Activated T-helper 2 cell treated with anti-CD3 and anti-CD28 coated beads, Interferon-gamma antibody, Interleukin-2, Interleukin-4, amounts not matched to agents 10 μg/mL and 5 μg/mL and 100 μg/mL, durations not matched to agents 14 hours and 24 hours and 36 hours (primary cell): Measurements from ENCODE around the gene DEGS2. TPM values are rescaled to one million over a fixed set of nuclear protein-coding genes. Genes with fewer than 3 reads are reported as not detected.
A peak's percentile ranks its signal among the peaks of the same experiment; 100 is the strongest.

Experiments
- DNase-seq: peaks from one replicate; pipeline ENCODE4 v3.0.0; 2021; ENCODE audit warnings: low spot score
- H3K27ac Mint-ChIP-seq: one replicate; pipeline ENCODE4 v1.8.0; 2021; ENCODE audit warnings: mixed read lengths
- H3K27me3 Mint-ChIP-seq: one replicate; pipeline ENCODE4 v1.8.0; 2021; ENCODE audit warnings: low read depth, mixed read lengths
- H3K36me3 Mint-ChIP-seq: one replicate; pipeline ENCODE4 v1.8.0; 2021; ENCODE audit warnings: low read depth, mixed read lengths
- H3K4me1 Mint-ChIP-seq: one replicate; pipeline ENCODE4 v1.8.0; 2021; ENCODE audit warnings: low read depth, mixed read lengths
- H3K4me3 Mint-ChIP-seq: one replicate; pipeline ENCODE4 v1.8.0; 2021; ENCODE audit warnings: low read depth, mild to moderate bottlenecking, moderate library complexity, mixed read lengths
- H3K9me3 Mint-ChIP-seq: one replicate; pipeline ENCODE4 v1.8.0; 2021; ENCODE audit warnings: mixed read lengths
- intact Hi-C: fragments of 100-400 bp; cut with micrococcal nuclease; formaldehyde crosslinking; loops from one replicate; pipeline ENCODE4 v1.15.1; 2023
- total RNA-seq: library from RNA; stranded (reverse); gene quantifications from 2 replicates; pipeline ENCODE4 v1.2.3, GENCODE V29; 2022

Gene DEGS2
- total RNA-seq, 1 donor from 2014 or later: 0.41 TPM

GRCh38 chr14:100152091-100152490 is 7.4 kb downstream of the DEGS2 start:
- Mint-ChIP-seq H3K4me1 (peaks cover 3% of the 10 kb centered on the region), H3K27me3 (peaks cover 5% of the 10 kb centered on the region), H3K36me3 (peaks cover 4% of the 10 kb centered on the region), H3K9me3 (peaks cover 8% of the 10 kb centered on the region), H3K27ac (no peak overlapping the region), H3K4me3 (no peak overlapping the region)
- DNase-seq: no peak
- intact Hi-C loops: no loop called here

- Mint-ChIP-seq H3K27ac (no peak overlapping the region), H3K9me3 (peaks cover 8% of the 10 kb centered on the region), H3K27me3 (no peaks in the 10 kb centered on the region), H3K4me1 (peaks cover 3% of the 10 kb centered on the region), H3K4me3 (no peak overlapping the region), H3K36me3 (peaks cover 4% of the 10 kb centered on the region)
- intact Hi-C loops: no loop called here
- DNase-seq: no peak
Observed at GRCh38 chr14:100150932-100151587, 8.4 kb downstream of the DEGS2 start.

- Mint-ChIP-seq H3K4me1 (peaks cover 3% of the 10 kb centered on the region), H3K9me3 (peaks cover 4% of the 10 kb centered on the region), H3K27ac (no peak overlapping the region), H3K36me3 (peaks cover 3% of the 10 kb centered on the region), H3K27me3 (no peaks in the 10 kb centered on the region), H3K4me3 (no peak overlapping the region)
- no peak for DNase-seq
- intact Hi-C loops: no loop called here
Observed at GRCh38 chr14:100149851-100150611, 9.4 kb downstream of the DEGS2 start.

- Mint-ChIP-seq H3K27ac (no peak overlapping the region), H3K4me3 (no peak overlapping the region), H3K27me3 (no peaks in the 10 kb centered on the region), H3K9me3 (no peaks in the 10 kb centered on the region), H3K36me3 (peaks cover 2% of the 10 kb centered on the region), H3K4me1 (peaks cover 3% of the 10 kb centered on the region)
- DNase-seq: no peak
- intact Hi-C loops: no loop called here
Observed at GRCh38 chr14:100148837-100149731, 10.4 kb downstream of the DEGS2 start.

GRCh38 chr14:100147691-100148464 is 11.6 kb downstream of the DEGS2 start:
- H3K9me3 Mint-ChIP-seq: no peaks in the 10 kb centered on the region
- no peak overlapping the region for H3K4me3 Mint-ChIP-seq
- H3K4me1 Mint-ChIP-seq: peaks cover 3% of the 10 kb centered on the region
- DNase-seq: no peak
- intact Hi-C loops: no loop called here
- peaks cover 7% of the 10 kb centered on the region for H3K36me3 Mint-ChIP-seq
- H3K27me3 Mint-ChIP-seq: no peaks in the 10 kb centered on the region
- peak overlapping the region; percentile 4 for H3K27ac Mint-ChIP-seq

GRCh38 chr14:100147181-100147631 is 12.2 kb downstream of the DEGS2 start:
- DNase-seq: peak; percentile 38
- H3K27ac Mint-ChIP-seq: no peak overlapping the region
- peaks cover 3% of the 10 kb centered on the region for H3K4me1 Mint-ChIP-seq
- H3K9me3 Mint-ChIP-seq: no peaks in the 10 kb centered on the region
- intact Hi-C loops: no loop called here
- H3K27me3 Mint-ChIP-seq: no peaks in the 10 kb centered on the region
- H3K36me3 Mint-ChIP-seq: peaks cover 10% of the 10 kb centered on the region
- H3K4me3 Mint-ChIP-seq: no peak overlapping the region

GRCh38 chr14:100146531-100147091 is 12.8 kb downstream of the DEGS2 start:
- H3K4me1 Mint-ChIP-seq: peaks cover 3% of the 10 kb centered on the region
- no peaks in the 10 kb centered on the region for H3K9me3 Mint-ChIP-seq
- no peak for DNase-seq
- H3K4me3 Mint-ChIP-seq: no peak overlapping the region
- H3K36me3 Mint-ChIP-seq: peaks cover 16% of the 10 kb centered on the region
- intact Hi-C loops: no loop called here
- no peak overlapping the region for H3K27ac Mint-ChIP-seq
- H3K27me3 Mint-ChIP-seq: no peaks in the 10 kb centered on the region

- H3K4me1 Mint-ChIP-seq: peaks cover 3% of the 10 kb centered on the region
- no peaks in the 10 kb centered on the region for H3K9me3 Mint-ChIP-seq
- intact Hi-C loops: no loop called here
- no peak for DNase-seq
- H3K27me3 Mint-ChIP-seq: no peaks in the 10 kb centered on the region
- no peak overlapping the region for H3K27ac Mint-ChIP-seq
- peaks cover 20% of the 10 kb centered on the region for H3K36me3 Mint-ChIP-seq
- H3K4me3 Mint-ChIP-seq: no peak overlapping the region
Observed at GRCh38 chr14:100145682-100146464, 13.6 kb downstream of the DEGS2 start.

- H3K27me3 Mint-ChIP-seq: no peaks in the 10 kb centered on the region
- no peak for DNase-seq
- H3K27ac Mint-ChIP-seq: no peak overlapping the region
- H3K36me3 Mint-ChIP-seq: peaks cover 26% of the 10 kb centered on the region
- H3K9me3 Mint-ChIP-seq: no peaks in the 10 kb centered on the region
- intact Hi-C loops: no loop called here
- H3K4me1 Mint-ChIP-seq: peaks cover 3% of the 10 kb centered on the region
- H3K4me3 Mint-ChIP-seq: no peak overlapping the region
Observed at GRCh38 chr14:100144996-100145646, 14.3 kb downstream of the DEGS2 start.

GRCh38 chr14:100144645-100144995 is 14.8 kb downstream of the DEGS2 start:
- intact Hi-C loops: no loop called here
- H3K9me3 Mint-ChIP-seq: no peaks in the 10 kb centered on the region
- H3K4me1 Mint-ChIP-seq: peaks cover 3% of the 10 kb centered on the region
- H3K27ac Mint-ChIP-seq: no peak overlapping the region
- H3K36me3 Mint-ChIP-seq: peaks cover 28% of the 10 kb centered on the region
- no peaks in the 10 kb centered on the region for H3K27me3 Mint-ChIP-seq
- H3K4me3 Mint-ChIP-seq: no peak overlapping the region
- DNase-seq: no peak

GRCh38 chr14:100143934-100144333 is 15.5 kb downstream of the DEGS2 start:
- no peak overlapping the region for H3K4me3 Mint-ChIP-seq
- H3K36me3 Mint-ChIP-seq: peaks cover 34% of the 10 kb centered on the region
- no peaks in the 10 kb centered on the region for H3K9me3 Mint-ChIP-seq
- H3K4me1 Mint-ChIP-seq: peaks cover 3% of the 10 kb centered on the region
- intact Hi-C loops: no loop called here
- no peaks in the 10 kb centered on the region for H3K27me3 Mint-ChIP-seq
- H3K27ac Mint-ChIP-seq: no peak overlapping the region
- DNase-seq: no peak
